RWPE1 (cell line): ENCODE measurements around the gene LONP2.

Experiments used
- CTCF ChIA-PET: fragments of 350-600 bp; sonication (Branson Sonifier 250); formaldehyde crosslinking; extraction: SDS; loops from one replicate; lab custom pipeline; 2021; lab: Yijun Ruan, JAX
- POLR2A ChIA-PET: fragments of 400-600 bp; formaldehyde crosslinking; extraction: SDS; loops from one replicate; lab custom pipeline; 2020; ENCODE audit warnings: antibody characterized with exemption; ENCODE audit not compliant: low non-redundant PET; lab: Yijun Ruan, JAX
- DNase-seq: peaks from one replicate; pipeline ENCODE4 v3.0.0; 2012; ENCODE audit warnings: low spot score
- H3K27ac ChIP-seq: fragments of 450-650 bp; 2 replicates; pipeline ENCODE4 v1.5.1; 2017
- TF ChIP-seq, protein P1 (sequence below): fragments of 450-650 bp; conservative IDR thresholded peaks from 2 replicates; pipeline ENCODE4 v1.5.1; 2017; ENCODE audit warnings: low read depth, mild to moderate bottlenecking

Gene LONP2

DNA sequence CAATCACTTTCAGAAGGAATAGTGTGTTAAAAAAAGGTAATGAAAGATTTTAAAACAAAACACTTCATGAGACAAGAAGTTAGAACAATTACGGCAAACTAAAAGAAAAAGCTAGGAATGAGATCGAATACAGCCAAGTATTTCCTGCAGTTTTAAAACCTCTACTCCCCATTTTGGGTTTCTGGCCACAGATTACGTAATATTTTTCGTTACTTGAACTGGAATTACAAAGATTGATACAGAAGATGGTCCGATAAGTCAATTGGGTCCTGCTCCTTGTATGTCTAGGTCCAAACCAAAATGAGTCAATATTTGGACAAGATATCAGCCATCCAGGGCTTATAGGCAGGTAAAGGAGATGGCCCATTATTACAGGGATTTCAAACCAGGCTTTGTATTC, 88.9 kb downstream of the LONP2 start:
- CTCF ChIA-PET = interaction anchor here (0.6 to 1.1 kb wide), 2 partner anchors 119 to 297 kb away, joined by 3 to 4 read pairs; no protein-coding TSS in a partner anchor
- no peak overlapping the region for H3K27ac ChIP-seq
- TF ChIP-seq, protein P1, sequence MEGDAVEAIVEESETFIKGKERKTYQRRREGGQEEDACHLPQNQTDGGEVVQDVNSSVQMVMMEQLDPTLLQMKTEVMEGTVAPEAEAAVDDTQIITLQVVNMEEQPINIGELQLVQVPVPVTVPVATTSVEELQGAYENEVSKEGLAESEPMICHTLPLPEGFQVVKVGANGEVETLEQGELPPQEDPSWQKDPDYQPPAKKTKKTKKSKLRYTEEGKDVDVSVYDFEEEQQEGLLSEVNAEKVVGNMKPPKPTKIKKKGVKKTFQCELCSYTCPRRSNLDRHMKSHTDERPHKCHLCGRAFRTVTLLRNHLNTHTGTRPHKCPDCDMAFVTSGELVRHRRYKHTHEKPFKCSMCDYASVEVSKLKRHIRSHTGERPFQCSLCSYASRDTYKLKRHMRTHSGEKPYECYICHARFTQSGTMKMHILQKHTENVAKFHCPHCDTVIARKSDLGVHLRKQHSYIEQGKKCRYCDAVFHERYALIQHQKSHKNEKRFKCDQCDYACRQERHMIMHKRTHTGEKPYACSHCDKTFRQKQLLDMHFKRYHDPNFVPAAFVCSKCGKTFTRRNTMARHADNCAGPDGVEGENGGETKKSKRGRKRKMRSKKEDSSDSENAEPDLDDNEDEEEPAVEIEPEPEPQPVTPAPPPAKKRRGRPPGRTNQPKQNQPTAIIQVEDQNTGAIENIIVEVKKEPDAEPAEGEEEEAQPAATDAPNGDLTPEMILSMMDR = no peak
- no peak for DNase-seq
- POLR2A ChIA-PET = no interaction called here

GRCh38 chr16:48334325-48334724, 90.2 kb downstream of the LONP2 start:
- POLR2A ChIA-PET = interaction anchor here (0.5 kb wide), 1 partner anchor 12 kb away, joined by 3 read pairs; no protein-coding TSS in a partner anchor
- CTCF ChIA-PET = interaction anchor here (1.6 kb wide), 1 partner anchor 289 kb away, joined by 4 read pairs; no protein-coding TSS in a partner anchor
- TF ChIP-seq, protein P1 = no peak
- no peak overlapping the region for H3K27ac ChIP-seq
- DNase-seq = no peak

DNA sequence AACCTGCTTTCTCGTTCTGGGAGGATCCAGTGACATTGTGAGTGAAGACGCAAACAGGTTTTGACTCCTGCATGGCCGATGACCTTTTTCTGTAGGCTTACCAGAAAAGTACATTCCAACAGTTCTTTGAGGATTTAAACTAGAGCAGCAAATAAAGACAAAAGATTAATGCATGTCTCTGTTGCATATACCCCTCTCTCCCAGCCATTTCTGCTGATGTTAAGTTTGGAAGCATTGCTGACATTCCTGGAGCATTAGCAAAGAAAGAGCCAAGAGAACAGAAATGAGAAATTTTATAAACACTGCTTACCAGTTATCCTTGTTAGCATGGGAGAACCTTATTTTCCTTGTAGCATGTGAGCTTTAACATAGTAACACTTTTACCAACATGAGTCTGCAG, 91.9 kb downstream of the LONP2 start:
- TF ChIP-seq, protein P1 = no peak
- H3K27ac ChIP-seq = no peak overlapping the region
- DNase-seq = no peak
- CTCF ChIA-PET = interaction anchor here (1.6 kb wide), 1 partner anchor 287 kb away, joined by 4 read pairs; no protein-coding TSS in a partner anchor
- POLR2A ChIA-PET = no interaction called here

- POLR2A ChIA-PET = no interaction called here
- CTCF ChIA-PET = no interaction called here
- TF ChIP-seq, protein P1 = no peak
These were observed 96.0 kb downstream of the LONP2 start for GRCh38 chr16:48340054-48340453.

GRCh38 chr16:48342591-48342990, 98.5 kb downstream of the LONP2 start:
- POLR2A ChIA-PET = no interaction called here

More at GRCh38 chr16:48340054-48340453, 96.0 kb downstream of the LONP2 start:
- no peak for DNase-seq
- H3K27ac ChIP-seq = no peak overlapping the region

GRCh38 chr16:48347191-48347865, 103.2 kb downstream of the LONP2 start:
- no peak overlapping the region for H3K27ac ChIP-seq
- DNase-seq = no peak
- TF ChIP-seq, protein P1 = no peak
- POLR2A ChIA-PET = no interaction called here
- CTCF ChIA-PET = interaction anchor here (1.1 kb wide), 1 partner anchor 179 kb away, joined by 3 read pairs; no protein-coding TSS in a partner anchor

More at GRCh38 chr16:48342591-48342990, 98.5 kb downstream of the LONP2 start:
- no peak for DNase-seq
- CTCF ChIA-PET = no interaction called here
- TF ChIP-seq, protein P1 = no peak
- H3K27ac ChIP-seq = no peak overlapping the region
